ENCODE measurements around the gene GOT2. TPM values are rescaled to one million over a fixed set of nuclear protein-coding genes. Genes with fewer than 3 reads are reported as not detected.

GOT2 gene
- total and polyA plus RNA-seq, 2 experiments from 2014 or later = 46.5 to 87.9 TPM

DNA sequence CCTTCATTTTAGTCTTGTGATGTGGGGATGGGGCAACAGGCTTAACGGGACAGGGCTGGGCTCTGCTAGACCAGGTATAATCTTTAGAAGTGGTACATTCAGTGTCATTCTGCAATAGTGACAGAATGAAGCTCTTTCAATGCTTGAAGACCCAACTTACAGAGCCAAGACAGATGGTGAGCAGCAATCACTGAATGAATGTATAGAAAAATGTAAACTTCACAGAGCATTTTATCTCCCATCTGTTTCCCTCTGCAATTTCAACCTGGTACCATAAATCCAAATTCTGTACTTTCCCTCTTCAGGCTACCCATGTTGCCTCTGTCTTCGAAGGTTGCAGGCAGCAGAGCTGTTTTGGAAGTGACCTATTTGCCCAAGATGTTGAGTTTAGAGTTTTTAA lies 33.5 kb upstream of the GOT2 start:
- Histone ChIP-seq H3K9me2 (ENCODE audit: insufficient read depth) (no peaks in the 10 kb centered on the region), H3K79me2 (ENCODE audit: insufficient read depth) (no peaks in the 10 kb centered on the region), H4K20me1 (ENCODE audit: insufficient read depth) (no peaks in the 10 kb centered on the region), H3K9me3 (ENCODE audit: low read depth) (no peaks in the 10 kb centered on the region), H3K4me3 (no peak overlapping the region), H3K27me3 (replicated peaks; ENCODE audit: insufficient read depth) (no peaks in the 10 kb centered on the region), H3F3A (ENCODE audit: insufficient read depth) (no peaks in the 10 kb centered on the region), H2AFZ (no peak overlapping the region), H3K9ac (no peak overlapping the region), H3K4me2 (ENCODE audit: unreplicated experiment) (no peak overlapping the region), H3K36me3 (ENCODE audit: low read depth) (no peaks in the 10 kb centered on the region), H3K4me1 (ENCODE audit: insufficient read depth) (no peaks in the 10 kb centered on the region), H3K27ac (no peak overlapping the region)
- in situ Hi-C loops (cut with MboI) = no loop called here
- no peak for DNase-seq
- WGBS, 2 experiments (ENCODE audit: low coverage in 1 of 2, low lambda C conversion rate in 2 of 2, missing lambda C conversion rate in 2 of 2) = 13 to 25% methylated on average over 2 of the region's 2 CpGs
- TF ChIP-seq EZH2phosphoT487 (IDR thresholded peaks at IDR 0.05; ENCODE audit: insufficient read depth, low read depth) (no peak), EZH2 (IDR thresholded peaks at IDR 0.05; ENCODE audit: insufficient read depth, poor library complexity, severe bottlenecking) (no peak)

DNA sequence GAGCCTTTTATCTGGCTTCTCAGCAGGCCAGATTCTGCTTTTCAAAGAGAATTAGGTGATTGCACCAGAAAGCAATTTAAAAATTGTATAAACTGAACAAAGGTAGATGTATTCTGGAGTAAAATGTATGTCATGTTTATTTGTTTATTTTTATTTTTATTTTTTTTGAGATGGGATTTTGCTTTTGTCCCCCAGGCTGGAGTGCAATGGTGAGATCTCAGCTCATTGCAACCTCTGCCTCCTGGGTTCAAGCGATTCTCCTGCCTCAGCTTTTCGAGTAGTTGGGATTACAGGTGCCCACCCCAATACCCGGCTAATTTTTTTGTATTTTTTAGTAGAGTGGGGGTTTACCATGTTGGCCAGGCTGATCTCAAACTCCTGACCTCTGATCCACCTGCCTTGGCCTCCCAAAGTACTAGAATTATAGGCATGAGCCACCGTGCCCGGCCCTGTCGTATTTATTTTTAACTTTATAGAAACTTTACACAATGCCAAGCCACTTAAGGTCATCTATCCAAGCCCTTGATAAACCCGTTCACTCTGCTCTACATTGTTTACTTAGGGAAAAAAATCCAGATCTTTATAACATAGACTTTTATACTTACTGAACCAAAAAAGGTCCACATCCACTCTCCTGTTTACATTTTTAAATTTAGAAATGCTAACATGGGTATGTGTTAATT lies 22.7 kb upstream of the GOT2 start:
- 31 to 37% methylated on average over 7 of the region's 7 CpGs for WGBS, 2 experiments (ENCODE audit: low coverage in 1 of 2, low lambda C conversion rate in 2 of 2, missing lambda C conversion rate in 2 of 2)

DNA sequence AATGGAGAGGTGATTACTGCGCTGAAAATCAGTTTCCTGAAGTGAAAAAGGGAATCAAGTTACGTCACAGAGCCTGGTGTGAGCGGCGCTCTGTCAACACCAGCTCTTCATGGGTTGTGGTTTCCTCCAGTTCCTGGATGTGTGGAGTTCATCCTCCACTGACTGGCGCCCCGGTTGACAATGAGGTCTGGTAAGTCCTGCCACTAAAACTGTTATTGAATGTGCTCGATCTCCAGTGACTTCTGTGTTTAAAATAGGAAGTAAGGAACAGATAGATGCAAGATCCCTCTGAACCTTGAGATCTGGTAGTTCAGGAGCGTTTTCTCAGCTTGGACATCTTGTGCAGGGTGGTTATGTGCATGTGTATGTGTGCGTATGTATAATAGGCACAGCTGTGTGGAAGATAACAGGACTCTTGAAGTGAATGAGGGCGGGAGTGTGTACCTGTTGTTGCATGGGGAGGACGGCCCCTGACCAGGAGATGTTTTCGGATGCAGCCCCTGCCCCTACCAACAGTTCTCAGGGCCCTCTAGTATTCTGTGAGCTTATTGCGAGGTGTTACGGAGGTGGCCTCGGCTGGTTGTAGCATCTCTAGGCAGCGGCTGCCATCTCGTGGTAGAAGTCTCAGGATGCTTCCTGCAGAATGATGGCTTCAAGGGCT lies 22.0 kb upstream of the GOT2 start:
- Histone ChIP-seq H3K4me2 (ENCODE audit: unreplicated experiment) (no peak overlapping the region), H3K4me1 (ENCODE audit: insufficient read depth) (no peaks in the 10 kb centered on the region), H3K4me3 (no peak overlapping the region), H3K79me2 (ENCODE audit: insufficient read depth) (no peaks in the 10 kb centered on the region), H4K20me1 (ENCODE audit: insufficient read depth) (no peaks in the 10 kb centered on the region), H2AFZ (peak overlapping the region; percentile 47; the same call in 1 of the 2 replicates), H3K9me2 (ENCODE audit: insufficient read depth) (no peaks in the 10 kb centered on the region), H3K9ac (no peak overlapping the region), H3K27ac (no peak overlapping the region), H3K9me3 (ENCODE audit: low read depth) (no peaks in the 10 kb centered on the region), H3K27me3 (replicated peaks; ENCODE audit: insufficient read depth) (peaks cover 10% of the 10 kb centered on the region; the same call in 1 of the 2 replicates), H3F3A (ENCODE audit: insufficient read depth) (no peaks in the 10 kb centered on the region), H3K36me3 (ENCODE audit: low read depth) (no peaks in the 10 kb centered on the region)
- TF ChIP-seq EZH2 (IDR thresholded peaks at IDR 0.05; ENCODE audit: insufficient read depth, poor library complexity, severe bottlenecking) = no peak
- no peak for TF ChIP-seq EZH2phosphoT487 (IDR thresholded peaks at IDR 0.05; ENCODE audit: insufficient read depth, low read depth)
- in situ Hi-C loops (cut with MboI) = no loop called here
- peak; percentile 86 for DNase-seq
- WGBS, 2 experiments (ENCODE audit: low coverage in 1 of 2, low lambda C conversion rate in 2 of 2, missing lambda C conversion rate in 2 of 2) = 31% methylated on average over 17 of the region's 17 CpGs

More for the DNA sequence above, 22.7 kb upstream of the GOT2 start:
- no peaks in the 10 kb centered on the region for H3F3A ChIP-seq (ENCODE audit: insufficient read depth)
- in situ Hi-C loops (cut with MboI) = no loop called here
- no peaks in the 10 kb centered on the region for H3K36me3 ChIP-seq (ENCODE audit: low read depth)
- TF ChIP-seq EZH2phosphoT487 (IDR thresholded peaks at IDR 0.05; ENCODE audit: insufficient read depth, low read depth) = no peak
- TF ChIP-seq EZH2 (IDR thresholded peaks at IDR 0.05; ENCODE audit: insufficient read depth, poor library complexity, severe bottlenecking) = no peak
- peaks cover 10% of the 10 kb centered on the region; the same call in 1 of the 2 replicates for H3K27me3 ChIP-seq (replicated peaks; ENCODE audit: insufficient read depth)
- DNase-seq = no peak
- H3K79me2 ChIP-seq (ENCODE audit: insufficient read depth) = no peaks in the 10 kb centered on the region
- H3K27ac ChIP-seq = no peak overlapping the region
- no peaks in the 10 kb centered on the region for H3K9me3 ChIP-seq (ENCODE audit: low read depth)
- no peak overlapping the region for H2AFZ ChIP-seq
- H3K4me3 ChIP-seq = no peak overlapping the region
- H4K20me1 ChIP-seq (ENCODE audit: insufficient read depth) = no peaks in the 10 kb centered on the region
- no peak overlapping the region for H3K4me2 ChIP-seq (ENCODE audit: unreplicated experiment)
- no peaks in the 10 kb centered on the region for H3K4me1 ChIP-seq (ENCODE audit: insufficient read depth)
- H3K9me2 ChIP-seq (ENCODE audit: insufficient read depth) = no peaks in the 10 kb centered on the region
- no peak overlapping the region for H3K9ac ChIP-seq

DNA sequence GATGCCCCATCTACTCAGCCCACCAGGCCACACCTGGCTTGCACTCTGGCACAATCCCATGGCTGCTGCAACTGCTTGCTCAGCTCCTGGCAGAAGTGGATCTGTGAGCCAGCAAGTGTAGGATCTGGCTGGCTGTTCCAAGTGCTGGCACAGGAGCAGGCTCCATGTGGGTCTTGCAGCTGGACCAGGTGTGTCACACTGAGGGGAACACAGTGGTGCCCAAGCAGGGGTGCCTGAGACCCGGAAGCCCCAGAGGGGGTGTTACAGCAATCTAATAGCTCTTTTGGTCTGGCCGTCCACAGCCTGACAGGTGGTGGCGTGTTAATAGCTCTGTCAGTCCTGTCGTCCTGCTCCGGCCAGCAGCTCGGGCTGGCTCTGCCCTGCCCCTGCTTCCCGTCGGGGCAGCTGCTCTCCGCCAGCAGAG lies 19.6 kb upstream of the GOT2 start:
- in situ Hi-C loops (cut with MboI) = no loop called here
- H3K9me2 ChIP-seq (ENCODE audit: insufficient read depth) = no peaks in the 10 kb centered on the region

More for the DNA sequence above, 19.6 kb upstream of the GOT2 start:
- H2AFZ ChIP-seq = no peak overlapping the region
- H3F3A ChIP-seq (ENCODE audit: insufficient read depth) = no peaks in the 10 kb centered on the region
- H3K4me1 ChIP-seq (ENCODE audit: insufficient read depth) = no peaks in the 10 kb centered on the region
- H3K27me3 ChIP-seq (replicated peaks; ENCODE audit: insufficient read depth) = peaks cover 10% of the 10 kb centered on the region; the same call in 1 of the 2 replicates
- H3K4me3 ChIP-seq = no peak overlapping the region
- DNase-seq = no peak
- H3K4me2 ChIP-seq (ENCODE audit: unreplicated experiment) = no peak overlapping the region
- H4K20me1 ChIP-seq (ENCODE audit: insufficient read depth) = no peaks in the 10 kb centered on the region
- no peak overlapping the region for H3K9ac ChIP-seq
- H3K36me3 ChIP-seq (ENCODE audit: low read depth) = no peaks in the 10 kb centered on the region
- H3K79me2 ChIP-seq (ENCODE audit: insufficient read depth) = no peaks in the 10 kb centered on the region
- 47 to 55% methylated on average over 9 of the region's 9 CpGs for WGBS, 2 experiments (ENCODE audit: low coverage in 1 of 2, low lambda C conversion rate in 2 of 2, missing lambda C conversion rate in 2 of 2)
- H3K9me3 ChIP-seq (ENCODE audit: low read depth) = no peaks in the 10 kb centered on the region
- no peak overlapping the region for H3K27ac ChIP-seq
- no peak for TF ChIP-seq EZH2 (IDR thresholded peaks at IDR 0.05; ENCODE audit: insufficient read depth, poor library complexity, severe bottlenecking)
- TF ChIP-seq EZH2phosphoT487 (IDR thresholded peaks at IDR 0.05; ENCODE audit: insufficient read depth, low read depth) = no peak

Data from GM23248 (cell line).